HG03039 (cell line): ENCODE data around the gene CNIH2.

Experiments
- ATAC-seq: cut with Tn5 transposase; IDR thresholded peaks from one replicate; pipeline ENCODE4 v1.9.1; 2021; ENCODE audit warnings: mild to moderate bottlenecking, moderate library complexity; ENCODE audit not compliant: unreplicated experiment

CNIH2 gene

GRCh38 chr11:66258473-66258893, 19.5 kb upstream of the CNIH2 start:
- ATAC-seq, result no peak

- ATAC-seq, result no peak
Observed at GRCh38 chr11:66259225-66259624, 18.8 kb upstream of the CNIH2 start.

- ATAC-seq, result no peak
Observed at GRCh38 chr11:66259956-66260355, 18.0 kb upstream of the CNIH2 start.

GRCh38 chr11:66261578-66261977, 16.4 kb upstream of the CNIH2 start:
- no peak for ATAC-seq

GRCh38 chr11:66262191-66262590, 15.8 kb upstream of the CNIH2 start:
- ATAC-seq, result no peak

GRCh38 chr11:66262696-66263095, 15.3 kb upstream of the CNIH2 start:
- ATAC-seq, result no peak

GRCh38 chr11:66263231-66263630, 14.7 kb upstream of the CNIH2 start:
- no peak for ATAC-seq

- no peak for ATAC-seq
Observed at GRCh38 chr11:66263785-66264184, 14.2 kb upstream of the CNIH2 start.

- ATAC-seq, result no peak
Observed at GRCh38 chr11:66264383-66264782, 13.6 kb upstream of the CNIH2 start.

GRCh38 chr11:66264914-66265313, 13.1 kb upstream of the CNIH2 start:
- ATAC-seq, result no peak

- ATAC-seq, result no peak
Observed at GRCh38 chr11:66265531-66266377, 12.2 kb upstream of the CNIH2 start.

- no peak for ATAC-seq
Observed at GRCh38 chr11:66266378-66267038, 11.5 kb upstream of the CNIH2 start.

GRCh38 chr11:66267039-66267378, 11.0 kb upstream of the CNIH2 start:
- ATAC-seq, result no peak

GRCh38 chr11:66267379-66268243, 10.4 kb upstream of the CNIH2 start:
- ATAC-seq, result peak; percentile 37

- peak; percentile 75 for ATAC-seq
Observed at GRCh38 chr11:66268244-66268951, 9.6 kb upstream of the CNIH2 start, which contains the start of gene RAB1B. Gene RAB1B (plus strand): TSS chr11:66268639. CDS start chr11:66268680, 41 bp downstream.

- peak; percentile 2 for ATAC-seq
Observed at GRCh38 chr11:66268952-66269905, 8.7 kb upstream of the CNIH2 start.

- ATAC-seq, result no peak
Observed at GRCh38 chr11:66271816-66272215, 6.2 kb upstream of the CNIH2 start.

GRCh38 chr11:66272596-66272995, 5.4 kb upstream of the CNIH2 start:
- no peak for ATAC-seq

- ATAC-seq, result no peak
Observed at GRCh38 chr11:66274219-66274618, 3.8 kb upstream of the CNIH2 start.

- no peak for ATAC-seq
Observed at GRCh38 chr11:66275396-66275795, 2.6 kb upstream of the CNIH2 start.
